Astrocyte of the cerebellum (primary cell): ENCODE results near the gene PSMG1.
A peak's percentile ranks its signal among the peaks of the same experiment; 100 is the strongest.

Source experiments
- DNase-seq: peaks from one replicate; pipeline ENCODE4 v3.0.0-alpha.2; 2011; ENCODE audit warnings: low read depth
- H3K4me3 ChIP-seq: 2 replicates; pipeline ENCODE4 v1.5.1; 2011; ENCODE audit warnings: mild to moderate bottlenecking, low read depth, low read length, moderate library complexity
- in situ Hi-C: cut with HindIII; loops from 2 replicates; pipeline ENCODE4 v1.10.0; 2017; ENCODE audit warnings: low sequenced_read_pairs
- TF ChIP-seq, protein P1 (sequence below): IDR thresholded peaks from 2 replicates; pipeline ENCODE4 v1.5.1; 2012; ENCODE audit warnings: low read length, low read depth, moderate library complexity, mild to moderate bottlenecking; ENCODE audit errors: missing control alignments

The PSMG1 gene

DNA sequence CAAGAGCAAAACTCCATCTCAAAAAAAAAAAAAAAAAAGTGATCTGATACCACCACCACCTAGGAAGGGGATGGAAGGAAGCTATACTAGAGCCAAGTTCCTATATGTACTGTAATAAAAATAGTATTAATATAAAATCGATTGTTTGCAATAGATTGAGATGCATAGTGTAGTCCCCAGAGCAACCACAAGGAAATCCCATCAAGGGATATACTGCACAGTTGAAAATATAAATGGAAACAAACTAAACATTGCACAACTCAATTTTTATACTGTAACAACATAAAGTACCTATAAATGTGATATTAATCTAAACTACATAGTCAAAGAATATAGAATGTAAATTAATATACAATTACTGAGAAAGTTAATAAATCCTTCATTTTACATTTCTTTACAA lies 20.9 kb upstream of the PSMG1 start:
- in situ Hi-C loops = no loop called here

DNA sequence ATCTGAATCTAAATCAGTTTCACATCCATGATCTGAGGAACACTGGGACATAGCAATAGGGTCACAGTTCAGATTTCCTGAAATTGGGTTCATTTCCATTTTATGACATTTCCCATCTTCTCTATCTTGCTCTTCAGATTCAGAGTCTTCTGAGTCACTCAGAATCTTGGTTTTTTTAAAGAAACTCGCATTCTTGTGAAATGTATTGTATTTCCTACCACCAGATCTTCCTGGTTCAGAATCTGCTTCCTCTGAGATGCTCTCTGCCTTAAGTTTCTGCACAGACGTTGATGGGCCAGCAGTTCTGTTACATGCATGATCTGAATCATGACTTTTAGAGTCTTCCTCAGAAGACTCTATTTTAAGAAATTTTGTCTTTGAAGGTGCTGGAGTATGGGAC lies 15.5 kb upstream of the PSMG1 start:
- in situ Hi-C loops = no loop called here
- no peak for DNase-seq
- no peak overlapping the region for H3K4me3 ChIP-seq
- TF ChIP-seq, protein P1, sequence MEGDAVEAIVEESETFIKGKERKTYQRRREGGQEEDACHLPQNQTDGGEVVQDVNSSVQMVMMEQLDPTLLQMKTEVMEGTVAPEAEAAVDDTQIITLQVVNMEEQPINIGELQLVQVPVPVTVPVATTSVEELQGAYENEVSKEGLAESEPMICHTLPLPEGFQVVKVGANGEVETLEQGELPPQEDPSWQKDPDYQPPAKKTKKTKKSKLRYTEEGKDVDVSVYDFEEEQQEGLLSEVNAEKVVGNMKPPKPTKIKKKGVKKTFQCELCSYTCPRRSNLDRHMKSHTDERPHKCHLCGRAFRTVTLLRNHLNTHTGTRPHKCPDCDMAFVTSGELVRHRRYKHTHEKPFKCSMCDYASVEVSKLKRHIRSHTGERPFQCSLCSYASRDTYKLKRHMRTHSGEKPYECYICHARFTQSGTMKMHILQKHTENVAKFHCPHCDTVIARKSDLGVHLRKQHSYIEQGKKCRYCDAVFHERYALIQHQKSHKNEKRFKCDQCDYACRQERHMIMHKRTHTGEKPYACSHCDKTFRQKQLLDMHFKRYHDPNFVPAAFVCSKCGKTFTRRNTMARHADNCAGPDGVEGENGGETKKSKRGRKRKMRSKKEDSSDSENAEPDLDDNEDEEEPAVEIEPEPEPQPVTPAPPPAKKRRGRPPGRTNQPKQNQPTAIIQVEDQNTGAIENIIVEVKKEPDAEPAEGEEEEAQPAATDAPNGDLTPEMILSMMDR = no peak

More for the DNA sequence above, 20.9 kb upstream of the PSMG1 start:
- DNase-seq = no peak
- TF ChIP-seq, protein P1 = peak; percentile 6
- no peak overlapping the region for H3K4me3 ChIP-seq

DNA sequence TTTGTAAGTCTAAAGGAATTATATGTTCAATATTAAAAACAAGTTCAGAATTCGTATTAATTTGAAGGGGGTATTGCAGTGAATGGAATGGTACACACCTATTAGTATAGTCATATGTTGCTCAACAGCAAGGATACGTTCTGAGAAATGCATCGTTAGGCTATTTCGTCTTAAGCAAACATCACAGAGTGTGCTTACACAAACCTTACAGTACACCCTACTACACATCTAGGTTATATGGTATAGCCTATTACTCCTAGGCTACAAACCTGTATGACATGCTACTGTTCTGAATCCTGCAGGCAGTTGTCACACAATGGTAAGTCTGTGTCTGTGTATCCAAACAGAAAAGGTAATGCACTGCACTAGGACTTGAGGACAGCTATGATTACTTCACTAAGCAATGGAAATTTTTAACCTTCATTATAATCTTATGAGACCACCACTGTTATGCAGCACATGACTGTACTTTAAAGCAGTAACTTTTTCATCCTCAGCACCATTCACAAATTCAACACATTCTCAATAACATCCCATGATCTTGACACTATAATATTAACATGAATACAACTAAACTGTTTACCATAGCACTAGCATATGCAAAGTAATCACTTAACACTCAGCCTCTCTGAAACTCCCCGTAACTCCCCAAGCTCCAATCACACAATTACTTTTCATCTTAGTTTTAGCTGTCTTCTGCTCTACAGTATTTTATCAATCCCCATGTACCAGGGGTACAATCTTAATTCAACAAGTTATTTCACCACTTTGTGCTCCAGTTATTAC lies 14.4 kb upstream of the PSMG1 start:
- no peak overlapping the region for H3K4me3 ChIP-seq
- in situ Hi-C loops = no loop called here
- no peak for DNase-seq
- TF ChIP-seq, protein P1 = no peak

DNA sequence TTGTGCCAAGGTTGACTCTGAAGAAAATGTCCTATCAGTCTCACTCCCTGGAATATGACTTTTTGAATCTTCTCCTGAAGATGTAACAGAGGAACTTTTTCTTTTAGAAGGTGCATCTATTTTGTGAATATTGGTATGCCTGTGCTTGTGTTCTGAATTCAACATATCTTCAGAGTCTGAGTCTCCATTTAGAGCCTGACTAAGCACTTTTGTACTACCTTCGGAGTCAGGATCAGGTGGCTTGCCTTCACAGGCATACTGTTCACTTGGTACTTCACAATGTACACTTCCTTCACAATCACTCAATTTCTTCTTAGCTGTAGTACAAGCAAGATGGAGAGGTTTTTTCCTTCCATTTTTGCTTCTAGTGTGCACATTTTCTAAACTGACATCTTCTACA lies 13.6 kb upstream of the PSMG1 start:
- in situ Hi-C loops = no loop called here
- no peak for DNase-seq
- no peak overlapping the region for H3K4me3 ChIP-seq
- TF ChIP-seq, protein P1 = no peak

- H3K4me3 ChIP-seq = no peak overlapping the region
These were observed 13.1 kb upstream of the PSMG1 start for GRCh38 chr21:39196310-39196709.

GRCh38 chr21:39193380-39193779 lies 10.1 kb upstream of the PSMG1 start:
- in situ Hi-C loops = no loop called here
- no peak for DNase-seq
- H3K4me3 ChIP-seq = no peak overlapping the region
- TF ChIP-seq, protein P1 = no peak

More at GRCh38 chr21:39196310-39196709, 13.1 kb upstream of the PSMG1 start:
- in situ Hi-C loops = no loop called here
- TF ChIP-seq, protein P1 = no peak
- no peak for DNase-seq
